Nephron (organoid): ENCODE measurements around the gene SH3RF2.

Experiments used
- H3K27ac Mint-ChIP-seq, 3 experiments: 2 replicates each; pipeline ENCODE4 v1.8.0; 2020; ENCODE audit warnings: mixed read lengths in 3 of 3, mild to moderate bottlenecking in 2 of 3, moderate library complexity in 1 of 3
- H3K27me3 Mint-ChIP-seq: 2 replicates; pipeline ENCODE4 v1.8.0; 2021; ENCODE audit warnings: low read depth, mild to moderate bottlenecking, moderate library complexity, mixed read lengths
- H3K36me3 Mint-ChIP-seq: 2 replicates; pipeline ENCODE4 v1.8.0; 2020; ENCODE audit warnings: low read depth, mixed read lengths
- H3K4me1 Mint-ChIP-seq: 2 replicates; pipeline ENCODE4 v1.8.0; 2020; ENCODE audit warnings: mixed read lengths
- H3K4me3 Mint-ChIP-seq, 3 experiments: 2 replicates each; pipeline ENCODE4 v1.8.0; 2020; ENCODE audit warnings: mild to moderate bottlenecking in 3 of 3, mixed read lengths in 3 of 3, moderate library complexity in 2 of 3
- H3K9me3 Mint-ChIP-seq: 2 replicates; pipeline ENCODE4 v1.8.0; 2020; ENCODE audit warnings: mixed read lengths
- TF ChIP-seq, protein P1 (sequence below), 3 experiments: fragments of 200-600 bp; sonication (generic); IDR thresholded peaks; one replicate each; pipeline ENCODE4 v1.5.0; 2021; ENCODE audit warnings: antibody characterized with exemption in 3 of 3; ENCODE audit not compliant: unreplicated experiment in 3 of 3

SH3RF2 gene

GRCh38 chr5:146013761-146014160, 77.4 kb downstream of the SH3RF2 start:
- H3K4me3 Mint-ChIP-seq: no peak overlapping the region
- H3K27ac Mint-ChIP-seq: no peak overlapping the region
- H3K27me3 Mint-ChIP-seq: no peaks in the 10 kb centered on the region
- peaks cover 7% of the 10 kb centered on the region for H3K36me3 Mint-ChIP-seq
- TF ChIP-seq, protein P1, sequence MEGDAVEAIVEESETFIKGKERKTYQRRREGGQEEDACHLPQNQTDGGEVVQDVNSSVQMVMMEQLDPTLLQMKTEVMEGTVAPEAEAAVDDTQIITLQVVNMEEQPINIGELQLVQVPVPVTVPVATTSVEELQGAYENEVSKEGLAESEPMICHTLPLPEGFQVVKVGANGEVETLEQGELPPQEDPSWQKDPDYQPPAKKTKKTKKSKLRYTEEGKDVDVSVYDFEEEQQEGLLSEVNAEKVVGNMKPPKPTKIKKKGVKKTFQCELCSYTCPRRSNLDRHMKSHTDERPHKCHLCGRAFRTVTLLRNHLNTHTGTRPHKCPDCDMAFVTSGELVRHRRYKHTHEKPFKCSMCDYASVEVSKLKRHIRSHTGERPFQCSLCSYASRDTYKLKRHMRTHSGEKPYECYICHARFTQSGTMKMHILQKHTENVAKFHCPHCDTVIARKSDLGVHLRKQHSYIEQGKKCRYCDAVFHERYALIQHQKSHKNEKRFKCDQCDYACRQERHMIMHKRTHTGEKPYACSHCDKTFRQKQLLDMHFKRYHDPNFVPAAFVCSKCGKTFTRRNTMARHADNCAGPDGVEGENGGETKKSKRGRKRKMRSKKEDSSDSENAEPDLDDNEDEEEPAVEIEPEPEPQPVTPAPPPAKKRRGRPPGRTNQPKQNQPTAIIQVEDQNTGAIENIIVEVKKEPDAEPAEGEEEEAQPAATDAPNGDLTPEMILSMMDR (IDR thresholded peaks at IDR 0.05; ENCODE audit: unreplicated experiment in 3 of 3): no peak
- peaks cover 7% of the 10 kb centered on the region for H3K9me3 Mint-ChIP-seq
- H3K4me1 Mint-ChIP-seq: peaks cover 4% of the 10 kb centered on the region

DNA sequence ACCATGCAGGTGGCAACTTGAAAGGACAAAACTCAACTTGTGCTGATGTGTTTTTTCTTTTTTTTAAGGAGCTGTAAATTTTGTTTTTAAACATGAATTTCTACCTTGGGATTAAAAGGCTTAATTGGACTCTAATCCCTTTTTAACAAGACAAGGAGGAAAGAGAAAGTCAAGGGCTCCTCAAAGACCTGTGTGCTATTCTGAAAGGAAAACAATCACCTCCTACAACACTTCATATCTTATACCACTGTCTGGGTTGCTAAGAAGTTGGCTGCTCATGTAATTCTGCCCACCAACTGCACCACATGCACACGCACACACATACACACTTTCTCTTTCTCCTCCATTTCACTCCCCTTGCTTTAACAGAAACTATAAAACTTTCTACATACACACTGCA, 78.6 kb downstream of the SH3RF2 start:
- no peaks in the 10 kb centered on the region for H3K27me3 Mint-ChIP-seq
- peaks cover 4% of the 10 kb centered on the region for H3K36me3 Mint-ChIP-seq
- TF ChIP-seq, protein P1 (IDR thresholded peaks at IDR 0.05; ENCODE audit: unreplicated experiment in 3 of 3): no peak
- H3K4me3 Mint-ChIP-seq: no peak overlapping the region
- H3K27ac Mint-ChIP-seq: no peak overlapping the region
- H3K9me3 Mint-ChIP-seq: peaks cover 7% of the 10 kb centered on the region
- H3K4me1 Mint-ChIP-seq: peaks cover 14% of the 10 kb centered on the region

DNA sequence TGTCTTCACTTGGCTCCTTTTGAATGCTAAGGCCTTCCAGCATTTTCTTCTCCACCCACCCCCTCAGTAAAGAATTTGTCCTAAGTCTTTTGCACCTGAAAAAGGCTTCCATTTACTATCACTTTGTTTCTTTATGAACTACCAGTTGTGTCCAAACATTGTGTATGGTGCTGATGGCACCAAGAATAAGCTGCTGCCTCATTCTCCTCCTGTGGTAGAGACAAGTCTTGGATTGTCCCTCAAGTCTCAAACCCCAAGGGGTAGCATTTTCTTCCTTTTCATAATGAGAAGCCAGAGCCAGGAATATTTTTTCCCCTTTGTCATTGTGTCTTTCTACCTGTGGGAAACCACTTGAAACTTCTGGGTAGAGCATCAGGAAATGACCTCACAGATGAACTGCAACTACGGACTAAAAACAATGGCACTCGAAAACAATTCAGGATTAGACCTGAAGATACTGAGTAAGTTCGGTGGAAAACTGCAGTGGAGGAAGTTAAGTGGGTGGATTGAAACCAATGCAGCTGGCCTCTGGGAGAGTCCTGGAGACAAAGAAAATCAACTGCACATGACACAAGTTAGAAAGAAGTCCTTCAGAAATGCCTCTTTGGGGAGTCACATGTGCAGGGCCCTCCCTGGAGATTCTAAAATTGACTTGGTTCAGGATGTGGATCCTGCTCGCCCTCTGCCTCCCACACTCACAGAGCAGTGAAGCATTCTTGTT, 80.5 kb downstream of the SH3RF2 start:
- peaks cover 28% of the 10 kb centered on the region for H3K4me1 Mint-ChIP-seq
- H3K27me3 Mint-ChIP-seq: no peaks in the 10 kb centered on the region
- H3K9me3 Mint-ChIP-seq: no peaks in the 10 kb centered on the region
- TF ChIP-seq, protein P1 (IDR thresholded peaks at IDR 0.05; ENCODE audit: unreplicated experiment in 3 of 3): no peak
- H3K4me3 Mint-ChIP-seq: no peak overlapping the region
- peak overlapping the region; percentile 17 to 59 (median 54) for H3K27ac Mint-ChIP-seq
- peaks cover 4% of the 10 kb centered on the region for H3K36me3 Mint-ChIP-seq

GRCh38 chr5:146018514-146019375, 82.4 kb downstream of the SH3RF2 start:
- Mint-ChIP-seq H3K9me3 (no peaks in the 10 kb centered on the region), H3K4me3 (no peak overlapping the region), H3K27me3 (no peaks in the 10 kb centered on the region), H3K4me1 (peaks cover 28% of the 10 kb centered on the region), H3K27ac (no peak overlapping the region), H3K36me3 (peaks cover 4% of the 10 kb centered on the region)
- TF ChIP-seq, protein P1 (IDR thresholded peaks at IDR 0.05; ENCODE audit: unreplicated experiment in 3 of 3): no peak

DNA sequence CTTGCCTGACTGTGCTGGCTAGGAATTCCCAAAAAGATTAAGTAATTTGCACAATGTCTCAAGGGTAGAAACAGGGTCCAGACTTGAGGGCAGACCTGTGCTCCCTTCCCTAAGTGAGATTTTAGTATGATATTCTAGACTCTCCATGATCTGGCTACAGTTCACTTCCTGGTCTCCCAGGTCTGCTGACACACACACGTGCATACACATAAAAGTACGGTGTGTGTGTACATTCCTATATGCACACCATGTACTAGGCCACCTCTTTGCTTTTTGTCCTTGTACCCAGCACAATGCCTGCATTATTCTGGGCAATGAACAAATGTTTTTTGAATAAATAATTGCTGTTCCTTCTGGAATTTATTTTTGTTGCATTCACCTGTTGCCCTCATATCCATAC, 83.7 kb downstream of the SH3RF2 start:
- Mint-ChIP-seq H3K4me3 (no peak overlapping the region), H3K36me3 (peaks cover 2% of the 10 kb centered on the region), H3K27me3 (no peaks in the 10 kb centered on the region), H3K27ac (peak overlapping the region in 1 of 3 experiments; percentile 48), H3K9me3 (no peaks in the 10 kb centered on the region), H3K4me1 (peaks cover 30% of the 10 kb centered on the region)
- TF ChIP-seq, protein P1 (IDR thresholded peaks at IDR 0.05; ENCODE audit: unreplicated experiment in 3 of 3): no peak
